Astrocyte (in vitro differentiated cells and primary cell): Measurements from ENCODE around the gene TMEM179. TPM values are rescaled to one million over a fixed set of nuclear protein-coding genes. Genes with fewer than 3 reads are reported as not detected.

Experiments
- DNase-seq: peaks from one replicate; pipeline ENCODE4 v3.0.0-alpha.2; 2010; ENCODE audit warnings: low read depth
- FAIRE-seq: peaks from 2 replicates; lab custom pipeline; 2011; peaks lifted over from hg19 to GRCh38; lab: Jason Lieb, UNC
- H2AFZ ChIP-seq: 2 replicates; pipeline ENCODE4 v1.6.0; 2012; ENCODE audit warnings: low read depth, low read length, inconsistent platforms
- H3K27ac ChIP-seq: 2 replicates; pipeline ENCODE4 v1.5.1; 2011; ENCODE audit warnings: low read depth, low read length, inconsistent platforms
- H3K27me3 ChIP-seq: 2 replicates; pipeline ENCODE4 v1.6.0; 2011; ENCODE audit warnings: low read length, inconsistent platforms; ENCODE audit not compliant: insufficient read depth
- H3K36me3 ChIP-seq: 2 replicates; pipeline ENCODE4 v1.5.1; 2011; ENCODE audit warnings: low read length, inconsistent platforms; ENCODE audit not compliant: insufficient read depth
- H3K4me1 ChIP-seq: 2 replicates; pipeline ENCODE4 v1.5.1; 2011; ENCODE audit warnings: low read length, inconsistent platforms; ENCODE audit not compliant: insufficient read depth
- H3K4me2 ChIP-seq: 2 replicates; pipeline ENCODE4 v1.6.0; 2012; ENCODE audit warnings: low read length, inconsistent platforms
- H3K4me3 ChIP-seq: 2 replicates; pipeline ENCODE4 v1.5.1; 2011; ENCODE audit warnings: low read depth, mild to moderate bottlenecking, low read length, inconsistent platforms; ENCODE audit not compliant: insufficient read depth
- H3K79me2 ChIP-seq: 2 replicates; pipeline ENCODE4 v1.6.0; 2012; ENCODE audit warnings: mild to moderate bottlenecking, low read length, inconsistent platforms; ENCODE audit not compliant: insufficient read depth
- H3K9ac ChIP-seq: 2 replicates; pipeline ENCODE4 v1.6.0; 2012; ENCODE audit warnings: mild to moderate bottlenecking, low read length, inconsistent platforms
- H3K9me3 ChIP-seq: 2 replicates; pipeline ENCODE4 v1.5.1; 2012; ENCODE audit warnings: low read depth, mild to moderate bottlenecking, low read length, inconsistent platforms; ENCODE audit not compliant: insufficient read depth
- H4K20me1 ChIP-seq: 2 replicates; pipeline ENCODE4 v1.6.0; 2012; ENCODE audit warnings: low read length, inconsistent platforms; ENCODE audit not compliant: insufficient read depth
- H3K27ac Mint-ChIP-seq: one replicate; pipeline ENCODE4 v1.8.0; 2021; ENCODE audit warnings: mild to moderate bottlenecking, mixed read lengths; ENCODE audit not compliant: unreplicated experiment
- H3K27me3 Mint-ChIP-seq: one replicate; pipeline ENCODE4 v1.8.0; 2021; ENCODE audit warnings: low read depth, mixed read lengths; ENCODE audit not compliant: unreplicated experiment
- H3K36me3 Mint-ChIP-seq: one replicate; pipeline ENCODE4 v1.8.0; 2021; ENCODE audit warnings: low read depth, mixed read lengths; ENCODE audit not compliant: unreplicated experiment
- H3K4me1 Mint-ChIP-seq: one replicate; pipeline ENCODE4 v1.8.0; 2021; ENCODE audit warnings: low read depth, mixed read lengths; ENCODE audit not compliant: unreplicated experiment
- H3K4me3 Mint-ChIP-seq: one replicate; pipeline ENCODE4 v1.8.0; 2021; ENCODE audit warnings: mild to moderate bottlenecking, moderate library complexity, mixed read lengths; ENCODE audit not compliant: unreplicated experiment
- H3K9me3 Mint-ChIP-seq: one replicate; pipeline ENCODE4 v1.8.0; 2021; ENCODE audit warnings: mild to moderate bottlenecking, mixed read lengths; ENCODE audit not compliant: unreplicated experiment
- EZH2 ChIP-seq: IDR thresholded peaks from 2 replicates; pipeline ENCODE4 v1.6.1; 2012; ENCODE audit warnings: mild to moderate bottlenecking, low read length, inconsistent platforms; ENCODE audit not compliant: insufficient read depth
- total RNA-seq: library from RNA; stranded (reverse); gene quantifications from 2 replicates; pipeline ENCODE4 v1.2.1, GENCODE V29; 2021
- TF ChIP-seq, protein P1 (sequence below): IDR thresholded peaks from 2 replicates; pipeline ENCODE4 v1.5.1; 2011; ENCODE audit warnings: low read depth, mild to moderate bottlenecking, inconsistent platforms, low read length, moderate library complexity; ENCODE audit not compliant: insufficient read depth

TMEM179 gene
- total RNA-seq, 1 donor from 2014 or later: 0.82 TPM

DNA sequence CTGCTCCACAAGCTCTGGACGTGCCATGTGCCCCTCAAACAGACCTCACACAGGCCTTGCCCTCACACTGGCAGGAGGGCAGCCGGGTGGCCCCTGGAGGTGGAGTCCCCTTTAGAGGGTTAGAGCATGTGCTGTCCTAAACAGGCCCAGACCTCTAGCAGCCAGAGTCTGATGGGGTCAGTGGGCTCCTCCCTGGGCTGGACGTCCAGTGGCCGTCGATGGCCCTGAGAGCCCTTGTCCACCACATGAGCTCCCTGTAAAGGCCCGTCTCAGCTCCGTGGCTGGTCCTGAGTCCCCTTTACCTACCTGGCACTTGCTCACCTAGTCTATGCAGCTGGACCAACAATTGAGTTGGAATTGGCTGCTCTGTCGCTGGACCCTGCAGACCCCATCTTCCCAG, 3.8 kb downstream of the TMEM179 start:
- H3K79me2 ChIP-seq: no peaks in the 10 kb centered on the region
- Mint-ChIP-seq H3K27me3 (peaks cover 55% of the 10 kb centered on the region), H3K36me3 (peaks cover 2% of the 10 kb centered on the region), H3K27ac (no peak overlapping the region), H3K9me3 (no peaks in the 10 kb centered on the region), H3K4me3 (no peak overlapping the region), H3K4me1 (no peaks in the 10 kb centered on the region)
- H3K4me2 ChIP-seq: no peak overlapping the region
- no peaks in the 10 kb centered on the region for H3K36me3 ChIP-seq
- H3K4me1 ChIP-seq: no peaks in the 10 kb centered on the region
- H4K20me1 ChIP-seq: no peaks in the 10 kb centered on the region
- peaks cover 13% of the 10 kb centered on the region for H3K27me3 ChIP-seq
- TF ChIP-seq EZH2: no peak
- TF ChIP-seq, protein P1, sequence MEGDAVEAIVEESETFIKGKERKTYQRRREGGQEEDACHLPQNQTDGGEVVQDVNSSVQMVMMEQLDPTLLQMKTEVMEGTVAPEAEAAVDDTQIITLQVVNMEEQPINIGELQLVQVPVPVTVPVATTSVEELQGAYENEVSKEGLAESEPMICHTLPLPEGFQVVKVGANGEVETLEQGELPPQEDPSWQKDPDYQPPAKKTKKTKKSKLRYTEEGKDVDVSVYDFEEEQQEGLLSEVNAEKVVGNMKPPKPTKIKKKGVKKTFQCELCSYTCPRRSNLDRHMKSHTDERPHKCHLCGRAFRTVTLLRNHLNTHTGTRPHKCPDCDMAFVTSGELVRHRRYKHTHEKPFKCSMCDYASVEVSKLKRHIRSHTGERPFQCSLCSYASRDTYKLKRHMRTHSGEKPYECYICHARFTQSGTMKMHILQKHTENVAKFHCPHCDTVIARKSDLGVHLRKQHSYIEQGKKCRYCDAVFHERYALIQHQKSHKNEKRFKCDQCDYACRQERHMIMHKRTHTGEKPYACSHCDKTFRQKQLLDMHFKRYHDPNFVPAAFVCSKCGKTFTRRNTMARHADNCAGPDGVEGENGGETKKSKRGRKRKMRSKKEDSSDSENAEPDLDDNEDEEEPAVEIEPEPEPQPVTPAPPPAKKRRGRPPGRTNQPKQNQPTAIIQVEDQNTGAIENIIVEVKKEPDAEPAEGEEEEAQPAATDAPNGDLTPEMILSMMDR: no peak
- no peak overlapping the region for H3K4me3 ChIP-seq
- no peak overlapping the region for H2AFZ ChIP-seq
- FAIRE-seq (no peak), DNase-seq (no peak)
- H3K27ac ChIP-seq: no peak overlapping the region
- H3K9ac ChIP-seq: no peak overlapping the region
- no peaks in the 10 kb centered on the region for H3K9me3 ChIP-seq

DNA sequence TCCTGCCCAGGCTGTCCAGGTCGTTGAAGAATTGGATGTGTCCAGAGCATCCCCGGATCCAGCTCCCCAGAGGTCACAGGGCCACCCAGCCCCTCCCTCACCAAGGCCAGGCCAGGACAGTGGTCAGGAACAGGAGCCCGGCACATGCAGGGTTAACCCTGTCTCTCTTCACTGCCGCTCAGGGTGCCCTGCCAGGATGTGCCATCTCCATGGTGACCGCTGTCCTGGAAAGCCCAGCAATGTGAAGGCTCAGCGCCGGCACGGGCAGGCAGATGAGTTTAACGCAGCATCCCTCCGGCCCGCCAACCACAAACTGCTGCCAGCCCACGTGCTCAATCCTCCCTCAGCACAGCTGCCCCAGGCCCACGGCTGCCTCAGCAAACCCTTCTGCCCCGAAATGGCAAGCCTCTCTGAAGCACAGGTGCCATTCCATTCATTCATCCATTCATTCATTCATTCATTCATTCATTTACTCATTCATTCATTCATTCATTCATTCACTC, 4.4 kb downstream of the TMEM179 start:
- Histone ChIP-seq H3K4me2 (no peak overlapping the region), H3K4me3 (no peak overlapping the region), H3K79me2 (no peaks in the 10 kb centered on the region), H3K9ac (no peak overlapping the region), H3K36me3 (no peaks in the 10 kb centered on the region), H2AFZ (no peak overlapping the region), H3K27me3 (peaks cover 11% of the 10 kb centered on the region), H3K9me3 (no peaks in the 10 kb centered on the region), H4K20me1 (no peaks in the 10 kb centered on the region), H3K4me1 (no peaks in the 10 kb centered on the region), H3K27ac (no peak overlapping the region)
- Mint-ChIP-seq H3K27ac (no peak overlapping the region), H3K4me1 (no peaks in the 10 kb centered on the region), H3K4me3 (no peak overlapping the region), H3K9me3 (no peaks in the 10 kb centered on the region), H3K27me3 (peaks cover 54% of the 10 kb centered on the region), H3K36me3 (peaks cover 2% of the 10 kb centered on the region)
- no peak for FAIRE-seq
- no peak for TF ChIP-seq EZH2
- TF ChIP-seq, protein P1: no peak
- DNase-seq: no peak

DNA sequence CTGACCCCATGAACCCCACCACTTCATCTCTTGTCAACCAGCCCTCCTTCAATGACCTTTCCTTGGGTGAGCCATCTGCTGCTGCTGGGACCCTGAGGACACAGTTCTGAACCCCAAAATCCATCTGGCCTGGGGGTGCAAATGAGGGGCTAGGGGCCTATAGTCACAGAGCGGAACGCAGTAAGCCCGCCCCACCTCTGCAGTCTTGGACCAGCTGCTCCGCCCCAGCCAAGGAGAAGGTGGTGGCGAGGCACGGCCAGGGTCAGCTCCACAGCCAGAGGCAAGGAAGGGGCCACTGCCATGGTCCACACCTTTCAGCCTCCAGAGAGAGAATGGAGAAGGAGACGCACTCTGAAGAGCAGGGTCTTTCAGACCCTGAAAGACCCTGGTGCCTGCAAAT, 5.1 kb downstream of the TMEM179 start:
- Mint-ChIP-seq H3K9me3 (no peaks in the 10 kb centered on the region), H3K4me1 (no peaks in the 10 kb centered on the region), H3K36me3 (peaks cover 2% of the 10 kb centered on the region), H3K27me3 (peaks cover 49% of the 10 kb centered on the region), H3K4me3 (no peak overlapping the region), H3K27ac (no peak overlapping the region)
- no peak for TF ChIP-seq EZH2
- TF ChIP-seq, protein P1: no peak
- Histone ChIP-seq H3K27me3 (peaks cover 6% of the 10 kb centered on the region), H3K27ac (no peak overlapping the region), H4K20me1 (no peaks in the 10 kb centered on the region), H3K79me2 (no peaks in the 10 kb centered on the region), H2AFZ (no peak overlapping the region), H3K4me1 (no peaks in the 10 kb centered on the region), H3K9me3 (no peaks in the 10 kb centered on the region), H3K4me3 (no peak overlapping the region), H3K9ac (no peak overlapping the region), H3K36me3 (no peaks in the 10 kb centered on the region), H3K4me2 (no peak overlapping the region)
- DNase-seq: no peak
- FAIRE-seq: no peak
